H1 (cell line): Measurements from ENCODE around the gene ACOT7. TPM values are rescaled to one million over a fixed set of nuclear protein-coding genes. Genes with fewer than 3 reads are reported as not detected.

Experiments used
- CTCF ChIA-PET: fragments of 300-600 bp; sonication (Branson Sonifier 250); formaldehyde crosslinking; loops from one replicate; lab custom pipeline; 2021; ENCODE audit not compliant: partially characterized antibody; lab: Charles Lee
- POLR2A ChIA-PET: fragments of 300-600 bp; sonication (Branson Sonifier 250); formaldehyde crosslinking; loops from one replicate; lab custom pipeline; 2021; ENCODE audit warnings: inconsistent platforms; ENCODE audit not compliant: partially characterized antibody; lab: Charles Lee
- DNase-seq, 2 experiments: peaks; one replicate each; pipeline versions ENCODE4 v3.0.0 to v3.0.0-alpha.2; 2010 to 2022; ENCODE audit warnings: low spot score in 2 of 2, low read depth in 1 of 2, mixed read lengths in 1 of 2
- FAIRE-seq: peaks from 2 replicates; lab custom pipeline; 2011; peaks lifted over from hg19 to GRCh38; lab: Jason Lieb, UNC
- H2AFZ ChIP-seq: 2 replicates; pipeline ENCODE4 v1.8.1; 2012; ENCODE audit warnings: low read length, inconsistent platforms
- H2AK5ac ChIP-seq: 2 replicates; pipeline ENCODE4 v1.6.1; 2013; ENCODE audit warnings: low read depth, low read length
- H2BK120ac ChIP-seq: replicated peaks from 2 replicates; pipeline ENCODE3; 2013; ENCODE audit warnings: low read depth, low read length, inconsistent platforms
- H2BK12ac ChIP-seq: 2 replicates; pipeline ENCODE4 v1.6.1; 2013; ENCODE audit warnings: low read depth, low read length
- H2BK15ac ChIP-seq: 2 replicates; pipeline ENCODE4 v1.6.1; 2013; ENCODE audit warnings: low read length
- H2BK20ac ChIP-seq: 2 replicates; pipeline ENCODE4 v1.6.1; 2013; ENCODE audit warnings: low read length
- H2BK5ac ChIP-seq: 2 replicates; pipeline ENCODE4 v1.6.1; 2013; ENCODE audit warnings: low read depth, low read length
- H3K14ac ChIP-seq: 2 replicates; pipeline ENCODE4 v1.6.1; 2013; ENCODE audit warnings: inconsistent platforms; ENCODE audit not compliant: insufficient read length
- H3K18ac ChIP-seq: 2 replicates; pipeline ENCODE4 v1.6.1; 2013; ENCODE audit warnings: low read length; ENCODE audit errors: extremely low read depth
- H3K23ac ChIP-seq: 2 replicates; pipeline ENCODE4 v1.6.1; 2013; ENCODE audit warnings: inconsistent platforms; ENCODE audit not compliant: insufficient read length
- H3K23me2 ChIP-seq: 2 replicates; pipeline ENCODE4 v1.6.1; 2013; ENCODE audit warnings: low read depth, low read length
- H3K27ac ChIP-seq: 2 replicates; pipeline ENCODE4 v1.6.1; 2011; ENCODE audit warnings: low read depth, low read length, inconsistent platforms
- H3K27me3 ChIP-seq, 4 experiments: replicated peaks in 1 of 4; 1 replicate in 1 of 4; 2 replicates in 3 of 4; pipeline versions ENCODE4 v1.6.1 to v1.8.1; 2011 to 2013; ENCODE audit warnings: low read length in 3 of 4, mild to moderate bottlenecking in 3 of 4, inconsistent platforms in 2 of 4, mixed read lengths in 2 of 4, moderate library complexity in 1 of 4; ENCODE audit not compliant: control insufficient read depth in 3 of 4, insufficient read depth in 3 of 4; ENCODE audit errors: extremely low read depth in 1 of 4
- H3K36me3 ChIP-seq, 4 experiments: 2 replicates each; pipeline versions ENCODE4 v1.6.1 to v1.8.1; 2011 to 2013; ENCODE audit warnings: mild to moderate bottlenecking in 4 of 4, low read length in 3 of 4, moderate library complexity in 2 of 4, control low read depth in 1 of 4, inconsistent platforms in 1 of 4; ENCODE audit not compliant: insufficient read depth in 4 of 4, control insufficient read depth in 2 of 4
- H3K4ac ChIP-seq: replicated peaks from 2 replicates; pipeline ENCODE3; 2013; ENCODE audit warnings: low read length, low read depth, mixed read lengths, inconsistent platforms; ENCODE audit not compliant: insufficient read length
- H3K4me1 ChIP-seq, 4 experiments: replicated peaks in 1 of 4; 1 replicate in 1 of 4; 2 replicates in 3 of 4; pipeline versions ENCODE4 v1.6.1 to v1.8.1; 2011 to 2013; ENCODE audit warnings: low read length in 3 of 4, inconsistent platforms in 2 of 4, mixed read lengths in 1 of 4; ENCODE audit not compliant: insufficient read depth in 4 of 4, control insufficient read depth in 3 of 4
- H3K4me2 ChIP-seq, 2 experiments: 2 replicates each; pipeline versions ENCODE4 v1.6.1 to v1.8.1; 2011 to 2013; ENCODE audit warnings: low read depth in 2 of 2, low read length in 2 of 2, control low read depth in 1 of 2, inconsistent platforms in 1 of 2, mild to moderate bottlenecking in 1 of 2; ENCODE audit not compliant: insufficient read depth in 1 of 2
- H3K4me3 ChIP-seq, 4 experiments: fragments of 200-600, 300-600 bp in 1 of 4; sonication (generic), shearing (Covaris generic), sonication (Bioruptor Twin) in 1 of 4; 2 replicates each; pipeline versions ENCODE4 v1.5.1 to v1.8.1; 2011 to 2016; ENCODE audit warnings: low read length in 4 of 4, low read depth in 3 of 4, control low read depth in 2 of 4, inconsistent platforms in 2 of 4, mild to moderate bottlenecking in 2 of 4, mixed read lengths in 1 of 4, moderate library complexity in 1 of 4; ENCODE audit not compliant: insufficient read depth in 2 of 4; ENCODE audit errors: extremely low read depth in 1 of 4
- H3K56ac ChIP-seq: replicated peaks from 2 replicates; pipeline ENCODE3; 2013; ENCODE audit warnings: low read depth, mild to moderate bottlenecking, mixed read lengths, low read length, inconsistent platforms; ENCODE audit not compliant: insufficient read length
- H3K79me1 ChIP-seq: 2 replicates; pipeline ENCODE4 v1.6.1; 2013; ENCODE audit warnings: low read depth, low read length, control low read depth
- H3K79me2 ChIP-seq, 2 experiments: 2 replicates each; pipeline versions ENCODE4 v1.6.1 to v1.8.1; 2012 to 2013; ENCODE audit warnings: low read length in 2 of 2, mild to moderate bottlenecking in 2 of 2, inconsistent platforms in 1 of 2; ENCODE audit not compliant: insufficient read depth in 2 of 2, control insufficient read depth in 1 of 2
- H3K9ac ChIP-seq, 4 experiments: replicated peaks in 1 of 4; 1 replicate in 1 of 4; 2 replicates in 3 of 4; pipeline versions ENCODE4 v1.6.1 to v1.8.1; 2011 to 2013; ENCODE audit warnings: low read depth in 3 of 4, low read length in 3 of 4, control low read depth in 2 of 4, mild to moderate bottlenecking in 2 of 4, moderate library complexity in 2 of 4, inconsistent platforms in 1 of 4; ENCODE audit errors: extremely low read depth in 1 of 4
- H3K9me3 ChIP-seq, 2 experiments: 2 replicates each; pipeline versions ENCODE4 v1.6.1 to v1.8.1; 2012 to 2013; ENCODE audit warnings: mild to moderate bottlenecking in 2 of 2, moderate library complexity in 2 of 2, control low read depth in 1 of 2, inconsistent platforms in 1 of 2, low read depth in 1 of 2, low read length in 1 of 2, mixed read lengths in 1 of 2; ENCODE audit not compliant: insufficient read depth in 2 of 2
- H4K20me1 ChIP-seq, 2 experiments: replicated peaks in 1 of 2; 2 replicates each; pipeline versions ENCODE3 to v1.8.1; 2011 to 2013; ENCODE audit warnings: inconsistent platforms in 2 of 2, low read length in 2 of 2, mild to moderate bottlenecking in 1 of 2; ENCODE audit not compliant: insufficient read depth in 2 of 2, control insufficient read depth in 1 of 2
- H4K5ac ChIP-seq: 2 replicates; pipeline ENCODE4 v1.6.1; 2013; ENCODE audit warnings: low read length, low read depth, mixed read lengths, inconsistent platforms; ENCODE audit not compliant: insufficient read length
- H4K8ac ChIP-seq: 2 replicates; pipeline ENCODE4 v1.8.0; 2013; ENCODE audit warnings: mild to moderate bottlenecking, moderate library complexity, low read length, inconsistent platforms; ENCODE audit not compliant: insufficient read depth; ENCODE audit errors: extremely low read depth
- H4K91ac ChIP-seq: replicated peaks from 2 replicates; pipeline ENCODE3; 2013; ENCODE audit warnings: low read length, mixed read lengths, inconsistent platforms; ENCODE audit not compliant: insufficient read length
- GTF2F1 ChIP-seq: IDR thresholded peaks from 2 replicates; pipeline ENCODE4 v1.6.1; 2012; ENCODE audit warnings: low read depth, low read length, improper control_type of control experiment, borderline replicate concordance
- KDM1A ChIP-seq: fragments of 200-600, 300-600 bp; sonication (generic); IDR thresholded peaks from 2 replicates; pipeline ENCODE4 v1.7.1; 2016; ENCODE audit warnings: mild to moderate bottlenecking, low read length, borderline replicate concordance
- WGBS, 2 experiments: shearing (Covaris generic) in 1 of 2; methylation state at CpG; one replicate each; pipeline versions ENCODE4 v1.1.6 to v1.1.7; 2013 to 2015; ENCODE audit warnings: low lambda C conversion rate in 2 of 2, mixed read lengths in 2 of 2, inconsistent platforms in 1 of 2, low coverage in 1 of 2, missing lambda C conversion rate in 1 of 2; ENCODE audit not compliant: insufficient replicate concordance in 2 of 2, insufficient coverage in 1 of 2, insufficient read length in 1 of 2; ENCODE audit errors: extremely low coverage in 1 of 2, missing lambda C conversion rate in 1 of 2; 5-methylcytosine and 5-hydroxymethylcytosine counted together
- polyA plus RNA-seq, 7 experiments: library from polyadenylated mRNA; depleted of rRNA in 3 of 7; stranded (reverse) in 5 of 7; unstranded in 2 of 7; fragments of >200 nt in 5 of 7; fragments of 200-250 nt in 2 of 7; gene quantifications; 1 replicate in 5 of 7; 2 replicates in 1 of 7; 4 replicates in 1 of 7; pipeline versions ENCODE4 v1.2.1 to v1.2.3, GENCODE V29; 2011 to 2013; ENCODE audit warnings: missing spikeins in 2 of 7, mixed read lengths in 2 of 7
- total RNA-seq: library from RNA; stranded (reverse); fragmentation: NEBNext Ultra II Directional; extraction: Animal tissue kit (Norgen Biotek cat#: 25700); gene quantifications from 2 replicates; pipeline ENCODE4 v1.2.1, GENCODE V29; 2021

ACOT7 gene
- total and polyA plus RNA-seq, 2 of the 8 experiments (the other 6 are each of a cell fraction or from before 2014, with no cell fraction given), result 151 to 214 TPM

DNA sequence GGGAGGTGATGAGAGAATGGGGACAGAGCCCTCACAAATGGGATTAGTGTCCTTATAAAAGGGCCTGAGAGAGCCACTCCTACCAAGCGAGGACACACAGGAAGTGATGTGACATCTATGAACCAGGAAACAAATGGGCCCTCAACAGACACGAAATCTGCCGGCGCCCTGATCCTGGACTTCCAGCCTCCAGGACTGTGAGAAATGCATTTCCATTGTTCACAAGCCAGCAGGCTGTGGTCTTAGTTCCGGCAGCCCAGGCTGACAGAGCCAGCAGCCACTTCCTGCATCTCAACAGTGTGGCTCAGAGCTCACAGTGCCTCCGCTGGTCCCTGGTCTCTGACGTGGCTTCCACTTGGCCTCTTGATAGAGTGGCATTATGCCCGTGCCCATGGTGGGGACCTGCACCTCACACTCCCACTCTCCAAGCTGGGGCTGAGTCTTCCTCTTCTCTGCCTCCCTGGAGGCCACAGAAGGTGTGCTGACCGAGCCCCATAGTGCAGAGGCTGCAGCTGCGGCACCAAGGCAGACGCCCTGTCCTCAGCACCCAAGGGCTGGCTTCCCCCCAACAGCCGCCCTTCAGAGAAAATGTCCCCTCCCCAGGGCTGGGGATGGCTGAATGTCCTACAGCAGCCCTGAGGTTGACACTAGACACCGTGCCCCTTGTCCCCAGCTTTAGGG lies 44.9 kb downstream of the ACOT7 start:
- WGBS, 2 experiments, result 85% methylated on average over 13 of the region's 13 CpGs; no CpG with 5 or more reads in 1 of the 2 experiments
- Histone ChIP-seq H4K5ac (no peak overlapping the region), H3K14ac (no peak overlapping the region), H4K20me1 (peaks cover 15 to 29% of the 10 kb centered on the region in 2 experiments), H2AK5ac (no peak overlapping the region), H3K23ac (no peak overlapping the region), H3K79me1 (0 out of 2 replicates have a peak, but pooled peaks cover 8% of the 10 kb centered on the region), H3K4me2 (no peak overlapping the region), H3K27ac (no peak overlapping the region; the same call in 1 of the 2 replicates), H3K4me1 (peaks cover 0 to 8% (median 2%) of the 10 kb centered on the region in 4 experiments; a peak in 5 of 7 replicates), H4K91ac (no peak overlapping the region), H2AFZ (no peak overlapping the region), H3K4ac (no peak overlapping the region), H4K8ac (no peak overlapping the region; the same call in 1 of the 2 replicates), H3K9ac (no peak overlapping the region), H2BK15ac (no peak overlapping the region), H3K23me2 (no peaks in the 10 kb centered on the region), H3K4me3 (no peak overlapping the region), H3K79me2 (peaks cover 0 to 15% of the 10 kb centered on the region in 2 experiments; a peak in 1 of 4 replicates), H2BK12ac (peak overlapping the region; percentile 77; the same call in 1 of the 2 replicates), H3K56ac (no peak overlapping the region), H3K36me3 (no peaks in the 10 kb centered on the region), H3K27me3 (no peaks in the 10 kb centered on the region), H2BK20ac (no peak overlapping the region), H2BK120ac (no peak overlapping the region), H3K9me3 (no peaks in the 10 kb centered on the region), H2BK5ac (0 out of 2 replicates have a peak overlapping the region, but pooled peaks have one; percentile 69), H3K18ac (no peak overlapping the region)
- POLR2A ChIA-PET, result interaction anchor here (0.7 to 1.9 kb wide), 9 partner anchors 14 to 114 kb away, joined by 3 to 8 read pairs (median 3); partner anchors contain the start of gene ACOT7
- no peak for TF ChIP-seq KDM1A
- TF ChIP-seq GTF2F1, result no peak
- DNase-seq (no peak), FAIRE-seq (no peak)
- CTCF ChIA-PET, result interaction anchor here (0.7 to 34.3 kb wide), 30 partner anchors 10 to 265 kb away, joined by 3 to 1769 read pairs (median 4); partner anchors contain the start of genes ACOT7, HES2, ICMT and PLEKHG5
